Choroid plexus epithelial cell (primary cell): ENCODE results near the gene SLC10A1.

Experiments
- DNase-seq: peaks from one replicate; pipeline ENCODE4 v3.0.0-alpha.2; 2010; ENCODE audit warnings: low read depth
- H3K4me3 ChIP-seq: 2 replicates; pipeline ENCODE4 v1.5.1; 2011; ENCODE audit warnings: low read depth, mild to moderate bottlenecking, control low read depth, low read length, moderate library complexity
- TF ChIP-seq, protein P1 (sequence below): conservative IDR thresholded peaks from 2 replicates; pipeline ENCODE4 v1.5.1; 2011; ENCODE audit warnings: low read depth, mild to moderate bottlenecking, control low read depth, inconsistent platforms, low read length, moderate library complexity

SLC10A1 gene

DNA sequence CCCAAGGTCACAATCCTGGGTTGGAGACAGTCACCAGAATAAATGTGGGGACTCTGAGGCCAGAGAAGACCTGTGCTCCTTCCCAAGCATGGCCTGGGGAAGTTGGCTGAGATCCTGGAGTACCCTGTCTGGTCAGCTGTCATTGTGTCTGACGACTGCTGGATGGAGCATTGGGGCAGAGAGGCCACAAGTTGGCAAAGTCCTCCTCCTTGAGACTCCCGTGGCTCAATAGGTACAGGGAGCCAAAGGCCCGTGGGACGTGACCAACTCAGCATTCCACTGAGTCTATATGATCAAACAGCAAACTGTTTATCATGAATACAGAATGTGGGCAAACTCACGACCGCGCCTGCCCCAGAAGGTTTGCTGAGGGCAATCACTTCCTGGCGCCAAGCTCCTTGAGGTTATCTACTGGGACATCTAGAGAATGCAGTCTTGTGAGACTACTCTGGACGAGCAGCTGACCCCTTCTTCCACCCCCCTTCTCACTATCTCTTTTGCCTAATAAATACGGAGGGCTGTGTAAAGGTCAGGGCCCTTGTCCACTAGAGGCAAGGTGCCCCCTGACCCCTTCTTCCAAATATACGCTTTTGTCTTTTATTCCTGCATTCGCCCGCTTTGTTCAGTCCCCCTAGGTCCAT, 14.3 kb upstream of the SLC10A1 start:
- DNase-seq = no peak
- no peak overlapping the region for H3K4me3 ChIP-seq
- TF ChIP-seq, protein P1, sequence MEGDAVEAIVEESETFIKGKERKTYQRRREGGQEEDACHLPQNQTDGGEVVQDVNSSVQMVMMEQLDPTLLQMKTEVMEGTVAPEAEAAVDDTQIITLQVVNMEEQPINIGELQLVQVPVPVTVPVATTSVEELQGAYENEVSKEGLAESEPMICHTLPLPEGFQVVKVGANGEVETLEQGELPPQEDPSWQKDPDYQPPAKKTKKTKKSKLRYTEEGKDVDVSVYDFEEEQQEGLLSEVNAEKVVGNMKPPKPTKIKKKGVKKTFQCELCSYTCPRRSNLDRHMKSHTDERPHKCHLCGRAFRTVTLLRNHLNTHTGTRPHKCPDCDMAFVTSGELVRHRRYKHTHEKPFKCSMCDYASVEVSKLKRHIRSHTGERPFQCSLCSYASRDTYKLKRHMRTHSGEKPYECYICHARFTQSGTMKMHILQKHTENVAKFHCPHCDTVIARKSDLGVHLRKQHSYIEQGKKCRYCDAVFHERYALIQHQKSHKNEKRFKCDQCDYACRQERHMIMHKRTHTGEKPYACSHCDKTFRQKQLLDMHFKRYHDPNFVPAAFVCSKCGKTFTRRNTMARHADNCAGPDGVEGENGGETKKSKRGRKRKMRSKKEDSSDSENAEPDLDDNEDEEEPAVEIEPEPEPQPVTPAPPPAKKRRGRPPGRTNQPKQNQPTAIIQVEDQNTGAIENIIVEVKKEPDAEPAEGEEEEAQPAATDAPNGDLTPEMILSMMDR = no peak

DNA sequence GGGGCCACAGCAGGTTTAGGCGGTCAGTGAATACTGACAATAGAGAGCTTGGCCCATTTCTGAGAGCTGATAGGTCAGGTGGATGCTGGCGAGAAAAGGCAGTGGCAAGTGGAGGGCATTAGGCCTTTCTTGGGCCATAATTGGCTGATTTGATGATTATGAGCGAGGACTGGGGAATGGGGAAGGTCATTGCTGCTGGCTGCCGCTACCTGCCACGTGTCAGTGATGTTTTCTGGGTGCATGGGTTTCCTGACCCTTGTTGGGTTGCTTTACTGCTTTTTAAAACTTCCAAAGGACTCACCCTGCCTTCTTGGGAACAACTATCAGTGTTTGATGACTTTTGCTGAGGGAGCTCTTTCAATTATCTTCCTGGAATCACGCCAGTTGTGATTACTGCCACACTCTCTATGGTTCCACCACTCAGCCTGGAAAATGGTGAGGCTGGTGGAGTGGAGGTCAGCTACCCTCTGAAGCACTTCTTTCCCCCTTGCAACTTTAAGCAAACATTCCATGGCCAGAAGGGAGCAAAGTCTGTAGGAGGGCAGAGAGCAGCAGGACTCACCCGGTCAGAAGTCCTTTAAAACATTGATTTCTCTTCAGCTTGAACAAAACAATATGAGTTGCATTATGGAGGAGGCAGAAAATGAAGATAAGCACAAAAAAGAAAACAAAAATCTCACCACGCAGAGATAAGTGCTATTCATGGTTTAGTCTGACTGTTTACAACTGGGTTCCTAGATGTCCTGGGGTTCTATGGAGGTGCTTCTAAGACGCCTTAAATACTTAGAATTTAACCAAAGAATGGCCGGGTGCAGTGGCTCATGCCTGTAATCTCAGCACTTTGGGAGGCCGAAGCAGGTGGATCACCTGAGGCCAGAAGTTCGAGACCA, 12.1 kb upstream of the SLC10A1 start:
- TF ChIP-seq, protein P1 = no peak
- H3K4me3 ChIP-seq = no peak overlapping the region
- no peak for DNase-seq

DNA sequence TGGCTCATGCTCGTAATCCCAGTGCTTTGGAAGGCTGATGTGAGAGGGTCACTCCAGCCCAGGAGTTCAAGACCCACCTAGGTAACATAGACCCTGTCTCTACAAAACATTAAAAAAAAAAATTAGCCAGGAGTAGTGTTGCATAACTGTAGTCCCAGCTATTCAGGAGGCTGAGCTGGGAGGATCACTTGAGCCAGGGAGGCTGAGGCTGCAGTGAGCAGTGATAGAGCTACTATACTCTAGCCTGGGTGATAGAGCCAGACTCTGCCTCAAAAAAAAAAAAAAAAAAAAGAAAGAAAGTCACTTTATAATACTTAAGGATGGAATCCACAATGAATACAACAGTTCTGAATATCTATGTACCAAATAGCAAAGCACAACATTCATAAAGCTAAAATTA, 10.2 kb upstream of the SLC10A1 start:
- no peak overlapping the region for H3K4me3 ChIP-seq
- TF ChIP-seq, protein P1 = no peak
- no peak for DNase-seq

DNA sequence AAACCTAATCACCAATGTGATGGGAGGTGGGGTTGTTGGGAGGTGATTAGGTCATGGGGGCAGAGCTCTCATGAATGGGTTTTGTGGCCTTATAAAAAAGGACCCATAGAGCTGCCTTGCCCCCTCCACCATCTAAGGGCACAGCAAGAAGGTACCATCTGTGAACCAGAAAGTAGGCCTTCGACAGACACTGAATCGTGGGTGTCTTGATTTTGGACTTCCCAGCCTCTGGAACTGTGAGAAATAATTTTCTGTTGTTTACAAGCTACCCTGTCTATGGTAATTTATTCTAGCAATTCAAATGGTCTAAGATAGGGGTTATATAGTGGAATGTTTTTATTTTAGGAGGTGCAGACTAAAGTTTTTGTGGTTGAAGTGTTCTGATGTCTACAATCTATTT, 7.9 kb upstream of the SLC10A1 start:
- no peak for DNase-seq
- TF ChIP-seq, protein P1 = no peak
- H3K4me3 ChIP-seq = no peak overlapping the region

DNA sequence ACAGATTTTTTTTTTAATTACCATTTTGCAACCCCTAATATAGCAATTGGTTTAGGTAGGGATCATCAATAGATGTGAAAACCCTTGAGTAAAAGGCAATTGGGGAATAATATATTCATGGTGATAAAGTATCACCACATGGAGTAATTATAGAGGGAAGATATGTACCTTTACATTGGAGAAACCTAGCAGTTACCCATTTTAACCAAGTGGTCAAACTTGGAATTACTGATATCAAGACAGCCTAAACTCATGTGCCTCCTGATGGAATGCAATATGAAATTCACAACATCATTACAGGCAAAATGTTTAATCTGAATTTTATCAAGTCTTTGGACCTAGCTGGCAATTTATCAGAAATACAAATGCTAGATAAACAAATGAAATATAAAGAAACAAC, 6.7 kb upstream of the SLC10A1 start:
- DNase-seq = peak; percentile 30
- TF ChIP-seq, protein P1 = no peak
- no peak overlapping the region for H3K4me3 ChIP-seq

DNA sequence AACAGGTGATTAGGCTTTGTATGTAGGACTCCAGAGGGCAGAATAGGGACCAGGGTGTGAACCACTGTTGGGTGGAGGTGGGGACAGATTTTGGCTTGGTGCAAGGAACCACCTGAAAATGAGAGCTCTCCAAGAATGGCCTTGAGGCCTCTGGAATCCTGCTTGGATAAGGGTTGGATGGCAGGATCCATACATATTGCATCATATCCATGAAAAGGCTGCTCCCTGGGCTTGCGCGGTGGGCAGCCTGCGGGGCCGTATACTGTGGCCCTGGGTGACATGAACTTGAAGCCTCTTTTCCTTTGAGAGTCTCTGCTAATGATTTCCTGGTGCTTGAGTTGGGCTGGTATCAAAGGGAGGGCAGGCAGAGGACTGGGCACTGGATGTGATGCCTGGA, 1.3 kb upstream of the SLC10A1 start:
- H3K4me3 ChIP-seq = no peak overlapping the region
- TF ChIP-seq, protein P1 = no peak
- no peak for DNase-seq
